Measurements from ENCODE around the gene CTAGE1.
"Not testable (repeated sequence)": the region's sequence is repeated elsewhere in the genome, so short reads cannot be mapped to it uniquely, and the experiment has no call there.

The CTAGE1 gene

DNA sequence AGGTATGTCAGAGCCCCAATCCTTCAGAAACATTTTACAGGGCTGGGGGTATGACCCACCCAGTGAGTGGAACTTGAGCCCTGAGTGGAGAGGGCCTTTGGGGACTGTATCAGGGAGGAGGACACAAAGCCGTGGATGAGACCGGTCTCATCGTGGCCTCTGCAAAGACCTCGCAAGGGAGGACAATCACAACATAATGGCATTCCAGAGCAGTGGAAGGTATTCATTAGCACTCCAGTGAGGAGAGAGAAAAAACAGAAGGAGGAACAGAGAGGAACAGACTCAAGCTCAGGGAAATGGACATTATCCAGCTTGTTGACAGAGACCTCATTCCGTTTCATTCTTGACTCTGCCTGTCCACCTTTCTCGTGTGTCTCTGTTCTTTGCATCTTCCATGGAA is 38.8 kb upstream of the CTAGE1 start:
- TF ChIP-seq, protein P1, sequence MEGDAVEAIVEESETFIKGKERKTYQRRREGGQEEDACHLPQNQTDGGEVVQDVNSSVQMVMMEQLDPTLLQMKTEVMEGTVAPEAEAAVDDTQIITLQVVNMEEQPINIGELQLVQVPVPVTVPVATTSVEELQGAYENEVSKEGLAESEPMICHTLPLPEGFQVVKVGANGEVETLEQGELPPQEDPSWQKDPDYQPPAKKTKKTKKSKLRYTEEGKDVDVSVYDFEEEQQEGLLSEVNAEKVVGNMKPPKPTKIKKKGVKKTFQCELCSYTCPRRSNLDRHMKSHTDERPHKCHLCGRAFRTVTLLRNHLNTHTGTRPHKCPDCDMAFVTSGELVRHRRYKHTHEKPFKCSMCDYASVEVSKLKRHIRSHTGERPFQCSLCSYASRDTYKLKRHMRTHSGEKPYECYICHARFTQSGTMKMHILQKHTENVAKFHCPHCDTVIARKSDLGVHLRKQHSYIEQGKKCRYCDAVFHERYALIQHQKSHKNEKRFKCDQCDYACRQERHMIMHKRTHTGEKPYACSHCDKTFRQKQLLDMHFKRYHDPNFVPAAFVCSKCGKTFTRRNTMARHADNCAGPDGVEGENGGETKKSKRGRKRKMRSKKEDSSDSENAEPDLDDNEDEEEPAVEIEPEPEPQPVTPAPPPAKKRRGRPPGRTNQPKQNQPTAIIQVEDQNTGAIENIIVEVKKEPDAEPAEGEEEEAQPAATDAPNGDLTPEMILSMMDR (IDR thresholded peaks at IDR 0.05; ENCODE audit: insufficient read depth, low read depth, low read length, missing control alignments) = no peak
- no peak for DNase-seq (ENCODE audit: low read depth)
- H3K4me3 ChIP-seq (ENCODE audit: low read depth, low read length) = no peak overlapping the region

DNA sequence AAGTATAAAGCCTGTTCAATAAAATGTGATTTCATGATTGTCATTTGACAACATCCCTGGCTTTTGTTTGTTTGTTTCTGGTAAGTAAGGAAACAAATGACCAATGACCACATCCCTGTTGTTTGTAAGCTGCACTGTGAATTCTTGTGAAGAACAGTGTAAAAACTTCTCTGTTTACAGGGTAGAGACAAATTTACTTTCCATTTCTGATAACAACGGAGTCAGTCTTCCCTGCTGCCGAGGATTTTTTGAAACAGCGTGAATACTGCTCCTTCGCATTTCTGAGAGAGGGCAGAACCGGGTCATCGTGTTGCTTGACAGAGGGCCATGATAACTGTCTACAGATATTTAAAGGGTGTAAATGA is 38.4 kb upstream of the CTAGE1 start:
- no peak for DNase-seq (ENCODE audit: low read depth)
- TF ChIP-seq, protein P1 (IDR thresholded peaks at IDR 0.05; ENCODE audit: insufficient read depth, low read depth, low read length, missing control alignments) = no peak
- no peak overlapping the region for H3K4me3 ChIP-seq (ENCODE audit: low read depth, low read length)

DNA sequence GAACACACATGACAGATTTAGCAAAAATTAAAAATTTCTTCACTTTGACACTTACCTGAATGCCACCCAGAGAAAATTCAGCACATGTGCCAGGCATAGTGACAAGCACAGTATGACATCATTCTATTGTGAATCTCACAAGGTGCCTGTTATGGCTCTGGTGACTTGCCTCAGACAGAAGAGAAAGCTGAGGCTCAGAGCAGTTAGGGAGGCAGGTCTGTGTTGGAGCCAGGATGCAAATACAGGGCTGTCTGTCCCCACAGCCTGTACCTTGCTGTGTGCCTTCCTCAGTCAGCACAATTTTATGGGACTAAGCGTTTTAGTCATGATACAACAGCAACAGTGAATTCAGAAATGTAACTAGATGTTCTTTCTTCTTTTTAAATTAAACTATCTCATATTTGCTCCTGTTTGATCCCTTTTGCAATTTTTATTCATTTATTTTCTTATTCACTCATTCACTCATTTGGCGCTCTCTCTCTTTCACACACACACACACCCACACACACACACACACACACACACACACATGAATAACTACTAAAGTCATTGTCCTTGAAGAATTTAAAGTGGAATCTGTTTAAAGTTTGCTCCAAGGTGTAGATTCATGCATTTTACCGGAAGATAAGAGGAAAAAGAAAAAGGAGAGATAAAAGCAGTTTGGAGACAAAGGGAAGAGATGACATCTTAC is 37.9 kb upstream of the CTAGE1 start:
- no peak overlapping the region for H3K4me3 ChIP-seq (ENCODE audit: low read depth, low read length)
- TF ChIP-seq, protein P1 (IDR thresholded peaks at IDR 0.05; ENCODE audit: insufficient read depth, low read depth, low read length, missing control alignments) = no peak
- no peak for DNase-seq (ENCODE audit: low read depth)

DNA sequence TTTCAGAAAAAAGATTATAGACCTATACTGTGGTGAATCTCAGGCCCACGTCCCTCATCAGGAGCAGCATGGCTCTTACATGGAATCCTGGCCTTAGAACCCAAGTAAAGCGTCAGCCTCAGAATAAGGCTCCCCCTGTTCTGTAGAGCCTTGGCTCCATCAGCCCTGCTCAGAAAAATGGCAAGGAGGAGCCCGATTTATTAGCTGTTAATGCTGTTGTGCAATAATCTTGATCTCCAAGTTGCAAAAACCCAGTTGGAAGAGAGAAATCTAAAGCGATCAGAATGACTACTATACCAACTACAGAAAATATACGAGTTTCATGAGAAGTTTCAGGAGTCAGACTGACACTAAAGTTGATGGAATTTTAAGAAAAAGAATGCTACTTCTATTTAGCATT is 35.6 kb upstream of the CTAGE1 start:
- TF ChIP-seq, protein P1 (IDR thresholded peaks at IDR 0.05; ENCODE audit: insufficient read depth, low read depth, low read length, missing control alignments) = no peak
- DNase-seq (ENCODE audit: low read depth) = no peak
- H3K4me3 ChIP-seq (ENCODE audit: low read depth, low read length) = no peak overlapping the region

DNA sequence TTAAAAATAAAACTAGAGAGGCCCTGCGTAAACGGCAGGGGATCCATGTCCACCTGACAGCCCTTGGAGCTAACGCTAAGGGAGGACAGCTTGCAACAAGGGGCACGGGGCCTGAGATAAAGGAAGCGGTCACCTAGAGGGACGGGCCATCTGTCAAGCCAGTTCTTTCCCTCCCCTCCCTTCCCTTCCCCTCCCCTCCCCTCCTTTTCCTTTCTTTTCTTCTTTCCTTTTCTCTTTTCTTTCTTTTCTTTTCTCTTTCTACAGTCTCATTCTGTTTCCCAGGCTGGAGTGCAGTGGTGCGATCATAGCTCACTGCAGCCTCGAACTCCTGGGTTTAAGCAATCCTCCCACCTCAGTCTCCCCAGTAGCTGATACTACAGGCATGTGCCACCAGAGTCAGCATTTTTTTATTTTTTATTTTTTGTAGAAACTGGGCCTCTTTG is 34.5 kb upstream of the CTAGE1 start:
- TF ChIP-seq, protein P1 (IDR thresholded peaks at IDR 0.05; ENCODE audit: insufficient read depth, low read depth, low read length, missing control alignments) = no peak

DNA sequence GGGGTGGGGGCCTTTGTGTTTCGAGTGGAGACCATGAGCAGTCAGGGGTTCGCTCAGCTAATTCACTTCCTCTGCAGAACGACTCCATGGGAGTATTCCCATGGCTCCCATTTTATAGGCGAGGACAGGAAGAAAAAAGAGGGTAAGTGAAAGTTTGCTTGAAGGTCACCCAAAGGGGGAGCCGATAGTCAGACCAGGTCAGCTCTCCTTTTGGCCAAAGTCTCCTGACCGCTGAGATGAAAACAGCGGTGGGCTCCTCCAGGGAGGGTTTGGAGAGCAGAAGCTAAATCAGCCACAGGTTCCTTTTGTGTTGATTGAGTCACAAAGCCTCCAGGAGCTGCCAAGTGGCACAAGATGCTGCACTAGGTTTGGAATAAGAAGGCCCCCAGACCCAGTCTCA is 34.1 kb upstream of the CTAGE1 start:
- H3K4me3 ChIP-seq (ENCODE audit: low read depth, low read length) = no peak overlapping the region
- no peak for DNase-seq (ENCODE audit: low read depth)
- TF ChIP-seq, protein P1 (IDR thresholded peaks at IDR 0.05; ENCODE audit: insufficient read depth, low read depth, low read length, missing control alignments) = no peak

More for the DNA sequence above, 34.5 kb upstream of the CTAGE1 start:
- no peak overlapping the region for H3K4me3 ChIP-seq (ENCODE audit: low read depth, low read length)
- no peak for DNase-seq (ENCODE audit: low read depth)

DNA sequence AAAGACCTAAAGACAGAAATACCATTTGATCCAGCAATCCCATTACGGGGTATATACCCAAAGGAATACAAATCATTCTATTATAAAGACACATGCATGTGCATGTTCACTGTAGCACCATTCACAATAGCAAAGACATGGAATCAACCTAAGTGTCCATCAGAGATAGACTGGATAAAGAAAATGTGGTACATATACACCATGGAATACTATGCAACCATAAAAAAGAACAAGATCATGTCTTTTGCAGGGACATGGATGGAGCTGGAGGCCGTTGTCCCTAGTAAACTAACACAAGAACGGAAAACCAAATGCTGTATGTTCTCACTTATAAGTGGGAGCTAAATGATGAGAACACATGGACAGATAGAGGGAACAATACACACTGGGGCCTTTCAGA is 33.1 kb upstream of the CTAGE1 start:
- not testable (repeated sequence) for H3K4me3 ChIP-seq (ENCODE audit: low read depth, low read length); DNase-seq (ENCODE audit: low read depth)

DNA sequence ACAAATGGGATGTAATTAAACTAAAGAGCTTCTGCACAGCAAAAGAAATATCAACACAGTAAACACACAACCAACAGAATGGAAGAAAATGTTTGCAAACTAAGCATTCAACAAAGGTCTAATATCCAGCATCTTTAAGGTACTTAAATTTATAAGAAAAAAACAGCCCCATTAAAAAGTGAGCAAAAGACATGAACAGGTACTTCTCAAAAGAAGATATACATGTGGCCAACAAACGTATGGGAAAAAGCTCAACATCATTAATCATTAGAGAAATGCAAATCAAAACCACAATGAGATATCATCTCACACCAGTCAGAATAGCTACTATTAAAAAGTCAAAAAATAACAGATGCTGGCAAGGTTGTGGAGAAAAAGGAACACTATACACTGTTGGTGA is 32.6 kb upstream of the CTAGE1 start:
- not testable (repeated sequence) for H3K4me3 ChIP-seq (ENCODE audit: low read depth, low read length); DNase-seq (ENCODE audit: low read depth)

DNA sequence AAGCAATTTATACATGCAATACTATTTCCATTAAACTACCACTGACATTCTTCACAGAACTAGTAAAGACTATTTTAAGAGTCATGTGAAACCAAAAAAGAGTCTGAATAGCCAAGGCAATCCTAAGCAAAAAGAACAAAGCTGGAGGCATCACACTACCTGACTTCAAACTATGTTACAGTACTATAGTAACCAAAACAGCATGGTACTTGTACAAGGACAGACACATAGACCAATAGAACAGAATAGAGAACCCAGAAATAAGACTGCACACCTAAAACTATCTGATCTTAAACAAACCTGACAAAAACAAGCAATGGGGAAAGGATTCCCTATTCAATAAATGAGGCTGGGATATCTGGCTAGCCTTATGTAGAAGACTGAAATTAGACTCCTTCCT is 32.0 kb upstream of the CTAGE1 start:
- not testable (repeated sequence) for DNase-seq (ENCODE audit: low read depth); H3K4me3 ChIP-seq (ENCODE audit: low read depth, low read length)

All from GM12865 (cell line).